ENCODE data around the gene RNF2. TPM values are rescaled to one million over a fixed set of nuclear protein-coding genes. Genes with fewer than 3 reads are reported as not detected.
"Not testable (repeated sequence)": the region's sequence is repeated elsewhere in the genome, so short reads cannot be mapped to it uniquely, and the experiment has no call there.

RNF2 gene
- total and polyA plus RNA-seq, 2 donors from 2014 or later: 6.7 to 26.0 TPM

GRCh38 chr1:185059950-185060571 lies 14.7 kb downstream of the RNF2 start:
- Histone ChIP-seq H3K4me3 (ENCODE audit: low read length in 3 of 3) (no peak overlapping the region), H3K9me3 (ENCODE audit: control insufficient read depth in 2 of 3, insufficient read depth in 1 of 3, low read length in 3 of 3) (no peaks in the 10 kb centered on the region), H3K27me3 (ENCODE audit: control insufficient read depth, insufficient read depth, low read length) (no peaks in the 10 kb centered on the region), H3K9ac (ENCODE audit: low read length in 3 of 3) (no peak overlapping the region), H3K27ac (ENCODE audit: low read depth in 2 of 2, low read length in 2 of 2) (no peak overlapping the region), H3K4me1 (ENCODE audit: control insufficient read depth in 2 of 3, insufficient read depth in 2 of 3, low read depth in 1 of 3, low read length in 3 of 3) (peaks cover 0 to 11% (median 0%) of the 10 kb centered on the region in 3 donors), H3K36me3 (ENCODE audit: control insufficient read depth in 2 of 3, insufficient read depth in 3 of 3, low read length in 3 of 3) (no peaks in the 10 kb centered on the region)
- DNase-seq (no peak), FAIRE-seq (no peak)
- intact Hi-C loops (cut with DNase I): no loop called here
- no peak for TF ChIP-seq CTCF (IDR thresholded peaks at IDR 0.05; ENCODE audit: borderline replicate concordance, extremely low read depth, insufficient read depth)

- DNase-seq (no peak), FAIRE-seq (no peak)
- peaks cover 0 to 11% (median 0%) of the 10 kb centered on the region in 3 donors for H3K4me1 ChIP-seq (ENCODE audit: control insufficient read depth in 2 of 3, insufficient read depth in 2 of 3, low read depth in 1 of 3, low read length in 3 of 3)
Measured at GRCh38 chr1:185062710-185063370, 17.5 kb downstream of the RNF2 start.

GRCh38 chr1:185063719-185064118 lies 18.4 kb downstream of the RNF2 start:
- Histone ChIP-seq H3K9me3 (ENCODE audit: control insufficient read depth in 2 of 3, insufficient read depth in 1 of 3, low read length in 3 of 3) (no peaks in the 10 kb centered on the region), H3K9ac (ENCODE audit: low read length in 3 of 3) (no peak overlapping the region), H3K27me3 (ENCODE audit: control insufficient read depth, insufficient read depth, low read length) (no peaks in the 10 kb centered on the region), H3K36me3 (ENCODE audit: control insufficient read depth in 2 of 3, insufficient read depth in 3 of 3, low read length in 3 of 3) (no peaks in the 10 kb centered on the region), H3K4me1 (ENCODE audit: control insufficient read depth in 2 of 3, insufficient read depth in 2 of 3, low read depth in 1 of 3, low read length in 3 of 3) (peaks cover 0 to 6% (median 0%) of the 10 kb centered on the region in 3 donors), H3K27ac (ENCODE audit: low read depth in 2 of 2, low read length in 2 of 2) (no peak overlapping the region), H3K4me3 (ENCODE audit: low read length in 3 of 3) (no peak overlapping the region)
- no peak for TF ChIP-seq CTCF (IDR thresholded peaks at IDR 0.05; ENCODE audit: borderline replicate concordance, extremely low read depth, insufficient read depth)
- FAIRE-seq: no peak
- no peak for DNase-seq
- intact Hi-C loops (cut with DNase I): no loop called here

More at GRCh38 chr1:185062710-185063370, 17.5 kb downstream of the RNF2 start:
- no peak overlapping the region for H3K27ac ChIP-seq (ENCODE audit: low read depth in 2 of 2, low read length in 2 of 2)
- no peak for TF ChIP-seq CTCF (IDR thresholded peaks at IDR 0.05; ENCODE audit: borderline replicate concordance, extremely low read depth, insufficient read depth)
- H3K27me3 ChIP-seq (ENCODE audit: control insufficient read depth, insufficient read depth, low read length): no peaks in the 10 kb centered on the region
- no peak overlapping the region for H3K9ac ChIP-seq (ENCODE audit: low read length in 3 of 3)
- intact Hi-C loops (cut with DNase I): no loop called here
- H3K36me3 ChIP-seq (ENCODE audit: control insufficient read depth in 2 of 3, insufficient read depth in 3 of 3, low read length in 3 of 3): no peaks in the 10 kb centered on the region
- H3K9me3 ChIP-seq (ENCODE audit: control insufficient read depth in 2 of 3, insufficient read depth in 1 of 3, low read length in 3 of 3): no peaks in the 10 kb centered on the region
- no peak overlapping the region for H3K4me3 ChIP-seq (ENCODE audit: low read length in 3 of 3)

GRCh38 chr1:185065006-185065405 lies 19.6 kb downstream of the RNF2 start:
- intact Hi-C loops (cut with DNase I); FAIRE-seq: not testable (repeated sequence)

More at GRCh38 chr1:185065006-185065405, 19.6 kb downstream of the RNF2 start:
- H3K27me3 ChIP-seq (ENCODE audit: control insufficient read depth, insufficient read depth, low read length); H3K4me1 ChIP-seq (ENCODE audit: control insufficient read depth in 2 of 3, insufficient read depth in 2 of 3, low read depth in 1 of 3, low read length in 3 of 3); H3K9me3 ChIP-seq (ENCODE audit: control insufficient read depth in 2 of 3, insufficient read depth in 1 of 3, low read length in 3 of 3); H3K27ac ChIP-seq (ENCODE audit: low read depth in 2 of 2, low read length in 2 of 2); H3K9ac ChIP-seq (ENCODE audit: low read length in 3 of 3); DNase-seq; H3K4me3 ChIP-seq (ENCODE audit: low read length in 3 of 3); H3K36me3 ChIP-seq (ENCODE audit: control insufficient read depth in 2 of 3, insufficient read depth in 3 of 3, low read length in 3 of 3): not testable (repeated sequence)

Measured in kidney (tissue), 14 donors.